GM19397 (cell line): ENCODE measurements around the gene GPHN.
"Not testable (repeated sequence)": the region's sequence is repeated elsewhere in the genome, so short reads cannot be mapped to it uniquely, and the experiment has no call there.

Experiments
- ATAC-seq: cut with Tn5 transposase; IDR thresholded peaks from one replicate; pipeline ENCODE4 v1.9.1; 2021; ENCODE audit warnings: mild to moderate bottlenecking, moderate library complexity; ENCODE audit not compliant: unreplicated experiment

The GPHN gene

GRCh38 chr14:66501592-66501991 is 6.4 kb upstream of the GPHN start:
- ATAC-seq: no peak

- not testable (repeated sequence) for ATAC-seq
These were observed 5.1 kb upstream of the GPHN start for GRCh38 chr14:66502836-66503235.

DNA sequence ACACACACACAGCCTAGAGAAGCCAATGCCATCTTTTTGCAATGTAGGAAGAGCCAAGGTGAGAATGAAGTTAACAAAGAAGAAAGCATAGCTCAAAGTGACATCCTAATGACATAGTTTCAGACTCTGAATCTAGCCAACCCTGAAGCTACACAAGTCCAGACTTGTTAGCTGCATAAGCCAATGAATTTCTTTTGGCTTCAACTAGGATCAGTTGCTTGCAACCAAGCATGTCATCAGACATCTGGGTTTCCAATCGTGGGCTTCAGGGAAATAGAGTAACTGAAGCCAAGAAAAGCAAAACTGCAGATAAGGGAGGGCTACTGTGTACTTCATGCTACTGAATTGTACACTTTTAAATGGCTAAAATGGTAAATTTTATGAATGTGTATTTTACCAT is 4.4 kb upstream of the GPHN start:
- no peak for ATAC-seq

DNA sequence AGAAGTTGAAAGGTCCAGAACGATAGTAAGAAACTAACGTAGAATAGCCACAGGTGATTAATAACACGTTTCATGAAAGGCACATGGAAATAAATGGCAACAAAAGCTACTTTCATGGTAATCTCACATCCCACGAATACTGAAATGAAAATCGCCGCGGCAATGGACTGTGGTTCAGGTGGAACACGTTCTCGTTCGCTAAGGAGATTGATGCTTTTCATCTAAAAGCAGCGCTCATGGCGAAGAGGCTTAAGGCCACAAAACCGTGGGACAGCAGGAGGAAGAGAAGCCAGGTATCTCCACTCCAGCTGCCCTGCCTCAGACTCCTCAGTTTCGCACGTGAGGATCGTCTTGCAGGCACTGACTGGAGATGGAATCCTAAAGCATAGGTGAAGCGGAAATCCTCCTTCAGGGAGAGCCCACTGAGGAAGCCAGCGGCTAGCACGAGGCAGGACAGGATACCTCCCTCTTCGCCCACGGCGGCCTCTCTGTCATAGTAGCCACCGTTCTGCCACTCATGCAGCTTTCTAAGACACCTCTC is 696 bp upstream of the GPHN start:
- ATAC-seq: peak; percentile 16

GRCh38 chr14:66508547-66508845 is 549 bp downstream of the GPHN start:
- no peak for ATAC-seq

DNA sequence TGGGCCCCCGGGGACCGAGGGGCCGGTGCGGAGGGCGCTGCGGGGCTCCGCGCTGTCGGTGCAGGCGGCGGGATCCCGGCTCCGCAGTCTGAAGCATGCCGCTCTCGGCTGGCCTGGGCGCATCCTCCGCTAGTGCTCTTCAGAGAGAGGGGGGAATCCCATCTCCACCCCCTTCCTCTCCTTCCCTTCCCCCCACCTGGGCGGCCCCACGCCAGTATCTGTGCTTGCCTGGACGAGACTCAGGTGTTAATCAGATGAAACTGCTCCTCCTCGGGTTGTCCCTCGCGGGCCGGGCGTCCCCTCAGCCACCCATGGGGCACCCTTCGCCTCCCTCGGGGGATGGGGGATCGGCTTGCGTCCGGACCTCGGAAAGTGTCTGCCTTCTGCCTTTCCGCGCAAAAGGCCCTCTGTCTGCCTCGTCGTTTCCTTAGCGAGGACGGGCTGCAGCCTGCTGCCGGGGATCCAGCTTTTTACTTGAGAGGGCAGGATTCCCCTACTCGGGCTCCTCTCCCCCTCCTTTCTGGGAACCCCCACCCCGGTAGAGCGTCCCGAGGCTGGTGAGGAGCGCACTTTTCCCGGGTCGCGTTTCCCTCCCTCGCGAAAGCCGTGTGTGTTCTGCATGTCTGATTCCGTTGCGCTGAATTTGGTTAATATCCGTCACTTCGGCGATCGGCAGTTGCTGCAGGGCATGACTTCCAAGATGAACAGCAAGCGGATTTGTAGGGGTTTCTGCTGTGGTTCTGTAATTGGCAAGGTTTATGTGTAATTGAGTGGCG is 1.1 kb downstream of the GPHN start:
- peak; percentile 32 for ATAC-seq

DNA sequence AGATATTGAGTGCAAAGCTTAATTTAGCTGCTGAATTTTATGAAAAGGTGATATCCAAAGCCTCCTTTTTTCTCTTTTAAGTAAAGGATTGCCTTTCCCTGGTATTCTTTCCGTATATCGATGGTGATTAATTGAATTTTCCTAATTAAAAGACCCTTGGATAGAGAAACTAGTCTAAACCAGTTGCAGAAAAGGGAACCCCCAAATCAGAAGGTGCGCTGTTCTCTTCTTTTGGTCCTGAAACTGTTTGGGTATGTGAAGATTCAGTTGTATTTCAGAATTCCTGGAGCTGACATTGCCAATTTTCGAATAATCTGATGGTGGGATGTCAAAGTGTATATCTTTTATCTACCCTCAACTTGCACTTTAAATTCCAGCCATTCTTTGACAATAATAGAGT is 1.9 kb downstream of the GPHN start:
- ATAC-seq: no peak

DNA sequence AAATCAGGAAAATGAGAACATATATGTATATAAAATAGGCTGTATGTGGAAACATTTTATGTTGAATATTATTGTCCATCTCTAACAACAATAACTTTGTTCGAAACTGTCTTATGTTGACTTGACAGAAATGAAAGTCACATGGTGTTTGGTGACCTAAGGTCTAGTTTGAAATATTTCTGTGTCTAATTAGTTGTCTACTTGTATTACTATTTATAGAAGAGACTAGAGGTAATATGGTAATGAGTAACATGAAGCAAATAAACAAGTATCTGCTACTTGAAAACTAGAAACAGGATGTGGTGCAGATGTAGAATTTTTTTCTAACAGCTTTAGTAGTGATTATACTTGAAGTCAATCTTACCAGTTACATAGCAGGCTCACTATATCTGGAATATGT is 3.9 kb downstream of the GPHN start:
- ATAC-seq: no peak

DNA sequence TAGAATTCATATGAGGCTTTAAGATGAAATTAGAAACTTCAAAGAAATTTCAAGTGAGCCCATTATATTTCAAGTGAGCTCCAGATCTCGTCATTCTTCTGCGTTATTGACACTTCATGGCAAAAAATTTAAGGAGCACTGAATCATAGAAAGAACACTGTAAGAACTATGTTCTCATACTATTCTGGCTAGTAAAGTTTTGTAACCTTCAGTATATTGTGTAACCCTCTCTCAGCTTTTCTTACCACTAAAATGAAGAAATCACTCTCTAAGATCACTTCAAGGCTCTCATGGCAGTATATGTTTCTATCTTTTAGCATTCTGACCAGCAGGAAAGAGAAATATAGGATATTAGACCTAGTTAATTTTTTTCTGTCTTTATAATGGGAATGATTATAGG is 6.3 kb downstream of the GPHN start:
- ATAC-seq: no peak

- ATAC-seq: no peak
These were observed 22.6 kb downstream of the GPHN start for GRCh38 chr14:66530526-66530925.

GRCh38 chr14:66539034-66539433 is 31.1 kb downstream of the GPHN start:
- ATAC-seq: no peak

DNA sequence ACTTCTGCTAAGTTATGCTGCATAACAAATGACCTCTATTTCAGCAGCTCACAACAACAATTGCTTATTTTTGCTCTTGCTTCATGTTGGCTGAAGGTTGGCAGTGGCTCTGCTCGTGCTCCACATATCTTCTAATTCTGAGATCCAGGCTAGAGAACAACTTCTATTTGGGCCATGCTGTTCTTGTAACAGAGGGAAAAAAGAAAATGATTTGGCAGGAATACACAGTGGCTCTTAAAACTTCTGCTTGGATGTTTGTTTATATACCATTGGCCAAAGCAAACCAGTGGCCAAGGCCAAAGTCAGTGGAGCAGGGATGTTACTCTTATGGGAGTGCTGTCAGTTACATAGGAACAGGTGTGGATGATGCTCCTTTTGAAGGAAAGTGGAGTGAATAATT is 32.1 kb downstream of the GPHN start:
- ATAC-seq: no peak

- no peak for ATAC-seq
These were observed 33.7 kb downstream of the GPHN start for GRCh38 chr14:66541627-66542026.

DNA sequence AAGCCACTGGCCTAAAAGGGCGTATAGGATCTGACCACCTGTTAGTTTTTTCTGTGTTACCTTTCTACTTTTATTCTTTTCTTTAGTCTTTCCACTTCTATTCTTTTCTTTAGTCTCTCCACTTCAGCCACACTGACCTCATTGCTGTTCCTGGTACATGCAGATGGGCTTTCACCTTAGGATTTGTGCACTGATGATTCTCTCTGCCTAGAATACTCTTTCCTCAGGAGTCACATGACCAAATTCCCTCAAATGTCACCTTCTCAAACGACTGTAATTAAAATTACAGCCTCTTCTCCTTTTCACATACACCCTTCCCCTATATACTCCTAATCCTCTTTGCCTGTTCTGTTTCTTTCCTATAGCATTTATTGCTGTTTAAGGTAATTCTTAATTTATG is 36.0 kb downstream of the GPHN start:
- ATAC-seq: no peak

GRCh38 chr14:66545191-66545590 is 37.2 kb downstream of the GPHN start:
- ATAC-seq: not testable (repeated sequence)

GRCh38 chr14:66545751-66546150 is 37.8 kb downstream of the GPHN start:
- ATAC-seq: not testable (repeated sequence)

GRCh38 chr14:66563731-66564130 is 55.8 kb downstream of the GPHN start:
- ATAC-seq: no peak

GRCh38 chr14:66568220-66568619 is 60.3 kb downstream of the GPHN start:
- ATAC-seq: no peak

- ATAC-seq: no peak
These were observed 64.9 kb downstream of the GPHN start for GRCh38 chr14:66572826-66573225.

GRCh38 chr14:66575014-66575413 is 67.1 kb downstream of the GPHN start:
- ATAC-seq: no peak

DNA sequence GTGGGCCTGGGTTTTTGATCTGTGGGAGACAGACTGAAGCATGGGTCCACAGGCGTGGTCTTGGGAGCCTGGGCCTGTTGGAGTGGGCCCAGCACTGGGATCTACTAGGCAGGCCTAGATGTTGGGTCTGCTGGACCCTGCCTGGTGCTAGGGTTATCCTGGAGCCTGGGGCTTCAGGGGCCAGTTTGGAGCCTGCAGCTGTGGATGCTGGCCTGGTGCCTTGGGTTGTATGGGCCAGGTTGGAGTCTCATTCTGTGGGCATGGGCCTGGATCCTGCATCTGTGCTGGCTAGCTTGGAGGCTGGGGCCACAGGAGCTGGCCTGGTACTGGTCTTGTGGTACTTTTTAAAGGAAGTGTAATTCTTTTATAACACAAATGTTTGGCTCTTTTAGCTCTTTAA is 68.0 kb downstream of the GPHN start:
- ATAC-seq: no peak

DNA sequence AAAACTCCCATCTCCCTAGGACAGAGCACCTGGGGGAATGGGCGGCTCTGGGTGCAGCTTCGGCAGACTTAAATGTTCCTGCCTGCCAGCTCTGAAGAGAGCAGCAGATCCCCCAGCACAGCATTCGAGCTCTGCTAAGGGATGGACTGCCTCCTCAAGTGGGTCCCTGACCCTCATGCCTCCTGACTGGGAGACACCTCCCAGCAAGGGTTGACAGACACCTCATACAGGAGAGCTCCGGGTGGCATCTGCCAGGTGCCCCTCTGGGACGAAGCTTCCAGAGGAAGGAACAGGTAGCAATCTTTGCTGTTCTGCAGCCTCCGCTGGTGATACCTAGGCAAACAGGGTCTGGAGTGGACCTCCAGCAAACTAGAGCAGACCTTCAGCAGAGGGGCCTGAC is 79.8 kb downstream of the GPHN start:
- not testable (repeated sequence) for ATAC-seq

GRCh38 chr14:66595394-66595793 is 87.4 kb downstream of the GPHN start:
- no peak for ATAC-seq
